Ecto neural progenitor cell (in vitro differentiated cells): Measurements from ENCODE around the gene CRYAA.
"Not testable (repeated sequence)": the region's sequence is repeated elsewhere in the genome, so short reads cannot be mapped to it uniquely, and the experiment has no call there.

Experiments
- DNase-seq: peaks from one replicate; pipeline ENCODE4 v3.0.0-alpha.2; 2018; ENCODE audit warnings: low spot score

The CRYAA gene, protein sequence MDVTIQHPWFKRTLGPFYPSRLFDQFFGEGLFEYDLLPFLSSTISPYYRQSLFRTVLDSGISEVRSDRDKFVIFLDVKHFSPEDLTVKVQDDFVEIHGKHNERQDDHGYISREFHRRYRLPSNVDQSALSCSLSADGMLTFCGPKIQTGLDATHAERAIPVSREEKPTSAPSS

DNA sequence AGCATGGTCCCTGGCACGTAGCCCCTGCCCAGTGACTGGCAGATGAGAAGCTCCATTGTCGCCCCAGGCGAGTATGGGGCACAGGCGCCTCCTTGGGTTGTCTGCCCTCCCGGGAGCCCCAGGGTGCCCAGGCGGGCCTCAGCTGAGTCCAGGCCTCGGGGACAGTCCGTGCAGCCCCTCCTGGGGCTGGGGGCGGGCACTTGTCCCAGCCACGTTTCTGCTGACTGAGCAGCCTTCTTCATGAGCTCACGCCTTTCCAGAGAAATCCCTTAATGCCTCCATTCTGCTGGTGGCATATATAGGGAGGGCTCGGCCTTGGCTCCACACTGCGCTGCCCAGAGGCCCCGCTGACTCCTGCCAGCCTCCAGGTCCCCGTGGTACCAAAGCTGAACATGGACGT, at the start of gene CRYAA:
Gene CRYAA (plus strand): TSS at position 301 of the 400 bp plus-strand sequence. CDS start 92 bp downstream, at position 393.
- not testable (repeated sequence) for DNase-seq

DNA sequence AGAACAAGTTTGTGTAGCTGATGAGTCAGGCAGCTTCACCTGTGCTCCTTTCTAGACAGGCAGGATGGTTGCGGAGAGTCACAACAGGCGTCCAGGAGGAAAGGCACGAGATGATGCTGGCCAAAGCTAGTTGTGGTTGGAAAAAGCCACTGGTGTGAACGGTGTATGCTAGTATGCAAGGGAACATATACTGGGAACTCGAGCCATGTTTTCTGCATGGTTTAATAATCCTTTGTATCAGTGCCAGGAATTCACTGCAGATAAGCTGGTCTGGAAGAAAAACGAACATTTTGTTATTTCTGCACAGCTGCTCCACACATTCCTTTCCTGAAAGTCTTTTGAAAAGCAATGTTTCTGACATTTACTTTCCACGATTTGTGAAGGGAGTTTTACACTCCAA, 38.7 kb upstream of the CRYAA start:
- not testable (repeated sequence) for DNase-seq

DNA sequence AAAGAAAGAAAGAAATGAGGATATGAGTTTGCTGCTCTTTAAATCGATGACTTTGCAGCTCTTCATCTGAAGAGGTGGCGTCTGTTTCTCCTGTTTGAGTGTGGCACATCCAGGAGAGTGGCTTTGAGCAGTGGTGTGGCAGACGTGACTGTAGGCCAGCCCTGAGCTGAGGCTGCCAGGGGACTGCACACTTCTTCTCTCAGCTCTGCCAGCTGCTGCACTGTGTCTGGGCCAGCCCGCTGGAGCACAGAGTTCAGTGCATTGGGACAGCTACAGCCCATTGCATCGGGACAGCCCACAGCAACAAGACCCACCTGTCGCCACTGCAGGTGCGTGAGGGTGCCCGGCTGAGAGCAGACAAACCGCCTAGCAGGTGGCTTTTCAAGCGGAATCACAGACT, 34.3 kb upstream of the CRYAA start:
- not testable (repeated sequence) for DNase-seq

DNA sequence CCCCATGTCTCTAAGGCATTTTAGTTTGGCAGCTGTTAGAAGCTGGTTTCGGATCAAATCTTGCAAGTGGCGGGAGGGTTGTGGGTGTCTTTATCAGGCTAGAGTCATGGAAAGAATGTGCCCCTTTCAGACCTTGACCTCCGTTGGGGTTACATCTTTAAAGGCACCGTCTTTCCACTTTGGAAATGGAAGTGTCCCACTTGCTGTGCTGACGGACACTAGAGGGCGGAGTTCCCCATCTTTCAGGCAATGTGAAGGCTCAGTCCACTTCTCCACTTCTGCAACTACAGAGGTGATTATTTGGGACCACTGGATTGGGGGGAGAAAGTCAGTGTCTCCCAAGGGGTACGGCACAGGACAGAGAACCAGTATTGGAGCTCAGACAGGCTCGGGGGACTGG, 29.9 kb upstream of the CRYAA start:
- DNase-seq, result not testable (repeated sequence)

DNA sequence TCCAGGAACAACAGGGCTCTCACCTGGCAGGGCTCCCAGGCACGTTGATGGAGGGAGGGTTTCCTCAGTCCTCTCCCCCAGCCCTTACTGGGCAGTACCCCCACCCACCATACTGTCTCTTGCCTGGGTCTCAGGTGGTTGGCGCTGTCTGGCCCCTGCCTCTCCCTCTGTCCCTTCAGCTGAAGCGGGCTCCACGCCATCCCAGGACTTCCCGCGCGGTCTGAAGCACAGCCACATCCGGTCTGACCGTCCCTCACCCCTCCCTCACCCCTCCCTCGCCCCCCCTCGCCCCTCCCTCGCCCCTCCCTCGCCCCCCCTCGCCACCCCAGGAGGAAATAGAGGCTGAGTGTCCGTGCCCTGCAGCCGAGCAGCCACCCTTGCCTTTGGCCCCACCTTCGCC, 27.4 kb upstream of the CRYAA start:
- DNase-seq, result not testable (repeated sequence)

DNA sequence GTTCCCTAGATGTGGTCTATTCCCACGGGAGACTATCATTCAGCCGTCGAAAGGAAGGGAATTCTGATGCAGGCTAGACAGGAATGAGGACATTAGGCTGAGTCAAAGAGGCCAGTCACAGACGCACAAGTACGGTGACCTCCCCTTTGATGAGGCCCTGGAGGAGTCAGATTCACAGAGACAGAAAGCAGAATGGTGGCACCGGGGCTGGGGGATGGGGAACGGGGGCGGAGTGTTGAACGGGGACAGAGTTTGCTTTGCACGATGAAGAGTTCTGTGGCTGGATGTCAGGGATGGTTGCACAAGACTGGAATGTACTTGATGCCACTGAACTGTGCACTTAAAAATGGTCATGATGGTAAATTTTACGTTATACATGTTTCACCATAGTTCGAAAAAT, 22.2 kb upstream of the CRYAA start:
- not testable (repeated sequence) for DNase-seq

DNA sequence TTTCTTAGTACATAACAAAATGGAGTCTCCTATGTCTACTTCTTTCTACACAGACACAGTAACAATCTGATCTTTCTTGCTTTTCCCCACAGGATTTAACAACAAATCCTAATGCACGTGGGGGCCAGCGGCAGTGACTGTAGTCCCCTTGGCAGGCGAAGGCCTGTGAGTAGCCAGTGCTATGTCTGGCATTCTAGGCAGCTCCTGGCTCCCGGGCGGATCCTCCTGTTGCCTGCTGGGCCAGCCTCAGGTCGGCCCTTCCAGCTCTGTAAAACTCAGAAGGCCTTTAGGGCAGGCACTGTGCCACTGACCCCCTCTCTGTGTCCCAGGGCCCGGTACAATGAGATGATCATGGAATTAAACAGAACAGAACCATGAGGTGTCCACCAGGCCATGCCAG, 20.8 kb upstream of the CRYAA start:
- not testable (repeated sequence) for DNase-seq

DNA sequence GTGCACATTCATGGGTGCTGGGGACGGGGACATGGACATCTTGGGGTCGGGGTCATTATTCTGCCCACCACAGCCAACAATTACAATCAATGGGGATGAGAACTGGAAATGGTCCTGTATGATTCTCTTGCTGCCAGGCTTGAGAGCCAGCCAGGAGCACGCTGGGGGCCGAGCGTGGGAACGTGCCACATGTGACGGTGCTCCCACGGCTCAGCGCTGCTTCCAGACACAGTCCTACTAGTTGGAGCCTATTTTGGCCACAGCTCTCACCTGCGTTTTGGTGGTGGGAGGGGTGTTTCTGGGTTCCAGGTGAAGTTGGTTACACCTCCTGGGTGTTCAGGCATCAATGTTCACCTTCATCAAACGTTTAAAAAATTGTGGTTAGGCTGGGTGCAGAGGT, 19.5 kb upstream of the CRYAA start:
- DNase-seq, result not testable (repeated sequence)

DNA sequence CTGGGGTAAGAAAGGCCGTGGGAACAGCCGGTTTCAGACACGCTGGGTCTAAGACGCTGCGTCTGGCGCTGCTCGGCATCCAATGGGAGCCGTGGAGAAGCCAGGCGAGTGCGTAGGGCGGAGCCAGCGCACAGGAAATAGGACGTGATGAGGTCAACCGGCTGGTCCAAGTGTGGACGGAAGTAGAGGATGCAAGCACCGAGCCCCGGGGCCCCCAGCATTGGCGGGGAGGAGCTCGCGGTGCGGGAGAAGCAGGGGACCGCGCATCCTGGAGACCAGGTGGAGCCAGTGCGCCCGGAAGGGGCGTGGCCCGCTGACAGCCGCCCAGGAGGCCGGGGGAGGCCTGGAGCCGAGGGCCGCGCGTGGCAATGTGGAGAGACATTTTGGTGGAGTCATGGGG, 15.2 kb upstream of the CRYAA start:
- DNase-seq, result not testable (repeated sequence)

DNA sequence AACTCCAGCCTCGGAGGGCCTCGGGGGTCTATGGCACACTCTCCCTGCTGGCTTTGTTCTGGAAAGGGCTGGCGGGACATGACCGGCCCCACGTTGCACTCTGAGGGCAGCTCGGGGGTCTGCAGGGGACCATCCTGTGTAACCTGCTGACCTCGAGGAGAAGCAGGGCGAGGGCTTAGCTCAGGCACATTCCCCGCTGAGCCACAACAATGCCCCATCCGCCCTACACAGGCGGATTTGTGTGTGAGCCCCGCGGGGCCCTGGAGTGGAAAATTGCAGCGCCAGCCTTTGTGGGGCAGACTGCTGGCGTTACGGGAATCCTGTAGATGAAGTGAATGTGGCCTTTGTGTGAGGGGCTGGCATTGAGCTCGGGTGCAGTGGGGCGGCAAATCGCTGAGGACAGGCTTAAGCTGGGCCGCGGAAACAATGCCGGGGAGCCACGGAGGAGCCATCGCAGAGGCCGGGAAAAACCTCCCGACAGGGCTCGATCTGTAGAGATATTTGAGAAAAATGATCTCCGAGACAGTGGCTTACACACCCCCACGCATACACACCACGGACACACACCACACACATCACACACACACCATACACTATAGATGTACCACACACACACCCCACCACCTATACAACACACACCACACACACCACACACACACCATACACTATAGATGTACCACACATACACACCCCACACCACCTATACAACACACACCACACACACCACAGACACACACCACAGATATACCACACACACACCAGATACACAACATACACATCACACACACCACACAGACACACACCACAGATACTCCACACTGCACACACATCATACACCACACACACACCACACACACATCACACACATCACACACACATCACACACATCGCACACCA, 9.3 kb upstream of the CRYAA start:
- DNase-seq, result not testable (repeated sequence)

DNA sequence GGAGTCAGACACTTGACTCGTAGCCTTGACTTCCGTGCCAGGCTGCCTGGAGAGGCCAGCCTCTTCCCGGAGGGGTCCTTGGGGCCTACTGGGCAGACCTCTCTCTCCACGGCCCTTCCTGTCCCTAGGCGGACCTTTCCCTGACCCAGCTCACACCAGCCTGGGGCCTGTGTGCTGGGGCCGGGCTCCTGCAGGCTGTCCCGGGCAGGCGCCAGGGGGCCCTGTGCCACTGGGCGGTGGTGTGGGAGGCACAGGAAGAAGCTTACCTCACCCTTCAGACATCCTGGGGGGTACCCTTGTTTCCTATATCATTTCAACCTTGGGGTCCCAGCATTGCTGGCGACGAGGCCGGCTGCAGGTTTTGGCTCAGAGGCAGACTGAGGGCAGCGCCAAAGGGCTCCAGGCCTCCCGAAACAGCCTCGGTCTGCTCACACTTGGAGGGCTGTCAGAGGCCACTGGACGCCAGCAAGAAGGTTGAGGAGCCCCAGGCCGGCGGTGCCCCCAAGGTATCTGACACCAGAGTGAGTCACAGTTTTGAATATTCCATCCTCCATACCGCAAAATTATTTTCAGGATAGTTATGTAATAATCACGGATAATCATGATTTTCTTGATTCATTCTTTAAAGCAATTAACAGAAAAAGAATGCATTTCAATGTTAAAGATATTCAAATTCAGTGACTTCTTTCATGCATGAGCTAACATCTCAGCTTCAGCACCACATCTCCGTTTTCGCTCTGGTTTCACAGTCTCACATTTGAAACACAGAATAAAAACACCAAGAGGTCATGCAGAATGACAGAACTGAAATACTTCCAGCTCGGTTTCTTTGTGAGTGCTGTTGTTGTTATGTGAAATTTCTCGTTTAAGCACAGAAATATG, 6.7 kb upstream of the CRYAA start:
- not testable (repeated sequence) for DNase-seq

DNA sequence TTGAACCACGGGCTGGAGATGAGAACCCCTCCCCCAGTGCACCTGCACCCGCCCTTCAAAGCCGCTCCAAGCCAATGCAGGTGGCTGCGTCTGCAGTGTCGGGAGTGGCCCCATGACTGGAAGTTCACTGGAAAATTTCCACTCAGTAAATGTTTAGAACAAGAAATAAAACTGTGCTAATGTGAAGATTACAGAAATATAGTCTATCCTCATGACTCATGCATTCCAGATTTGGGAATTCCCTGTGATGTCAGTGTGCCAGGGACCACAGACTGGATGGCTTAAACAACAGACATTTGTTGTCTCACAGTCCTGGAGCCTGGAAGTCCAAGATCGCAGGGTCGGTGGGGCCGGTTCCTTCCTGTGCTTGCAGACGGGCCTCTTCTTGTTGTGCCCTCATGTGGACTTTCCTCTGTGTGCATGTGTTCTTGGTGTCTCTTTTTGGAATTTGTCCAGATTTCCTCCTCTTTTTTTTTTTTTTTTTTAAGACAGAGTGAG, 6.1 kb upstream of the CRYAA start:
- not testable (repeated sequence) for DNase-seq

DNA sequence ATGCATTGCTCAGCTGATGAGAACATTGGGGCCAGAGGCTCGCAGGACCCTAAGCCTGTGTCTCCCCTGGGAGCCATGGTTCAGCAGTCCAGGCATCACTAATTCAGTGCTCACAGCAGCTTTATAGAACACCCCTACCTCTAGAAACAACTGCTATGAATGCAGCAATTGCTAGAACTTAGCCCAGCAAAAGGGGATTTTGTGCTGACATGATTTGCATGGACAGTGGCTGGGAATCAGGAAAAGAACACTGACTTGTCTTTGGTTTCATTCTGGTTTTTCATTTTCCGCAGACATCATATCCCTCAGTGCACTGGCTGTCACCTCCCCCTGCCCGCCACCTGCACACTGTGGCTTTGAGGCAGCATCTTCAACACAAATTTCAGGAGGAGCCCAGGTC, 4.0 kb upstream of the CRYAA start:
- DNase-seq, result not testable (repeated sequence)

DNA sequence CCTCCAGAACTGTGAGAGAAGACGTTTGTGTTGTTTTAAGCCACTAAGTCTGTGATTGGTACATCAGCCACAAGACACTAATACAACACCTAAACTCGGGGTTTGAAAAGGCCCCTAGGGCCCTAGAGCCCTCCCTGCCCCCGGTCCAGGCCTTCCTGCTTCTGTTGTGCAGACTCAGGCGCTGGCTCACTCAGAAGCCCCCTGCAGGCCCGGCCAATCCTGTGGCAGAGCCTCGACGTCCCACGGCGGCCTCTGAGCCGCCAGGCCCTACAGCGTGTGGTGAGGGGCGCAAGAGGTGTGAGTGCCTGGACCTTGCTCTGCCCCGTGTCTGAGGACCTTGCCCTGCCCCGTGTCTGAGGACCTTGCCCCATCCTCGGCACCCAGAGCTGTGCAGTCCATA, 3.1 kb upstream of the CRYAA start:
- not testable (repeated sequence) for DNase-seq

DNA sequence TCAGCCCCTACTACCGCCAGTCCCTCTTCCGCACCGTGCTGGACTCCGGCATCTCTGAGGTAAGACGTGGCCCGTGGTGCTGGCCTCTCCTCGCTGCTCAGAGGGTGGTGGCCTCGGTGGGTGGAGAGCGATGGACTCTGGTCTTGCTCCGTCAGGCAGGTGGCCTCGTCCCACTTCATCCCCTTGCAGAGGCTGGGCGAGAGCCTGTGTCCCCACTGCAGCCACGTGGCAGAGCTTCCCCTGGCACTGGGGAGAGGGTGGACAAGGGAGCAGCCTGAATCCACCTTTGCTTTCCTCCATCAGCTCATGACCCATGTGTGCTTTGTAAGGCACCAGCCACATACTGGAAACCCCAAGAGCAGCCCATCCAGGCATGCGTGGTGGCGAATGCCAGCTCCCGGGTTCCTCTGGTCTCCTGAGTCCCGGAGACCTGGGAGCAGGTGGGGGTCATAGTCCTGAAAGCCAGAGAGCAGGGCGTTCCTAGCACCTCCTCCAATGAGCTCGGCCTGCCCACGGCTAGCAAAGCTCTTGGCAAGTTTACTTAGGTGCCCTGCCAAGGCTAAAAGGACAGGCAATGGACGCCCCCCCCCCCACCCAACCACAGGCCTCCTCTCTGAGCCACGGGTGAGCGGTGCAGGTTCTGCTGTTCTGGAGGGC, 550 bp downstream of the CRYAA start:
- DNase-seq, result not testable (repeated sequence)

DNA sequence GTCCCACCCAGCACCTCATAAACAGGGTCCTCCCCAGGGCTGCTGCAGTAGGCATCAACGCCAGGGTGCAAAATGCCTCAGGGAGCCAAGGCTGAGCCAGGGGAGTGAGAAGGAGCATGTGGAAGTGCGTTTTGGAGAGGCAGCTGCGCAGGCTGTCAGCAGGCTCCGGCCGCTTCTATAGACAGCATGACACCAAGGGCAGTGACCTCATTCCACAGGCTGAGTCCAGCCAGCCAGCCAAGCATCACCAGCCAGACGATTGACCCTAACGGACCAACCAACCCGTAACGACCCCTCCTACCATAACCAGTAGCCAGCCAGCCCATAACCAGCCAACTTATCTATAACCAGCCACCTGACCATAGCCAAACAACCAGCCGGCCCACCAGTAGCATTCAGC, 1.1 kb downstream of the CRYAA start:
- not testable (repeated sequence) for DNase-seq

DNA sequence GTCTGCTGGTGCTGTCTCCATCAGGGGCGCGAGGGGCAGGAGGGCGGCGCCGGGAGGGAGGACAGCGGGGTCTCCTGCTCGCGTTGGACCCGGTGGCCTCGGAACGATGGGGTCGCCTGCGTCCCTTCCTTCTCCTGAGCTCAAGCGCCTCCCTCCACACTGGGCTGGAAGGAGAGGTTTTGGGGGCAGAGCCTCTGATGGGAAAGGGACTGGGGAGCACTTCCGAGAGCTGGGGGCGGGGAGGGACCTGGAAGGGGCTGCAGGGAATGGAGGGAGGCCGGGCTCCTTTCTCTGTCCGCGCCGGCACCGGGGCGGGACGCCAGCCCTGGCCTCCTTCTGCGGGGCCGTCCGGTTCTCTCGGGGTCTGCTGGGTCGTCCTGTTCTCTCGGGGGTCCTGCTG, 4.0 kb downstream of the CRYAA start:
- not testable (repeated sequence) for DNase-seq

DNA sequence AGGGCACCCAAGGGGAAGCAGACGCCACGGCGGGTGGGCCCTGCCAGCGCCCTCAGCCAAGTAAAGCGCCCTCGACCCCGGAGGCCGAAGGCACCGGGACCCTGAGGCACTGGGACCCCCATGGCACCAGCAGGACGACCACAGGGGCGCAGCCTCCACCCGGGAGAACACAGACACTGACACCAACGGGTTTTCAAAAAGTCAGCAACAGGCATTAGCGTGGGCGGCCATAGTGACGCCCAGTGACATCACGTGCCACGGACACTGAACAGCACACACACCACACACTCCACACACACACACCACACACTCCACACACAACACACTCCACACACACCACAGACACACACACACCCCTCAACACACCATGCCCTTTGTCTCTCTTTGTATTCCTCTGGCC, 4.6 kb downstream of the CRYAA start:
- not testable (repeated sequence) for DNase-seq

DNA sequence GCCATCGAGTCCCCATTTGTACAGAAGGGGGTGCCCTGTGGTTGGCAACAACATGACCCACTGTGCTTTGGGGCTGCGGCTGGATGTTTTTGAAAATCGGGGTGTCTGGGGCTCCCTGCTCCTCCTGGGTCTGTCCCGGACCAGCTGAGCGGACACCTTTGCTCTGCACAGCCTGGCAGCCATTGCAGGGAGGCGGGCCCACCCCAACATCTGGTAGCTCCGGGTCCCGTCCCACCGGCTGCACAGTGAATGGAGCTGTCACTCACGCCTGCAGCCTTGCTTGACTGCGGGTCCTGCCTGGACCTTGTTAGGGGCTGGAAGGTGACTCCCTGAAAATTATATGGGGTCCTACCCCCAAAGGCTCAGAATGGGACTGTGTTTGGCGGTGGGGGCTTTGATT, 5.1 kb downstream of the CRYAA start:
- not testable (repeated sequence) for DNase-seq

DNA sequence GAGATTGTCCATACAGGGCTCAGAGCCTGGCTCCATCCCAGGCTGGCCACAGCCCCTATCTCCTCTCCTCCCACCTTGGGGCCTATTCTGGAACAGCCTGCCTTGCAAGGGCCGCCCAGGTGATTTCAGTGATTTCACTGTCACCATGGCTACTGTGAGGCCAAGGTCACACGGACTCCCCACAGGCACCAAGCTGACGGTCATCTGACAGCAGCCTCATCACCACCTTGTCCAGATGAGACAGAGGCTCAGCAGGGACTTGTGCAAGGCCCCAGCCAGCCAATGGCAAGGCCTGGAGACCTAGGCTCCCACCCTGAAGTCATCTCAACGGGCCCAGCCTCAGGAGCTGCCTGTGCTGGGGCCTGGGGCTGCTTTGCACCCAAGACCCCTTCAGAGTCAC, 6.2 kb downstream of the CRYAA start:
- not testable (repeated sequence) for DNase-seq

DNA sequence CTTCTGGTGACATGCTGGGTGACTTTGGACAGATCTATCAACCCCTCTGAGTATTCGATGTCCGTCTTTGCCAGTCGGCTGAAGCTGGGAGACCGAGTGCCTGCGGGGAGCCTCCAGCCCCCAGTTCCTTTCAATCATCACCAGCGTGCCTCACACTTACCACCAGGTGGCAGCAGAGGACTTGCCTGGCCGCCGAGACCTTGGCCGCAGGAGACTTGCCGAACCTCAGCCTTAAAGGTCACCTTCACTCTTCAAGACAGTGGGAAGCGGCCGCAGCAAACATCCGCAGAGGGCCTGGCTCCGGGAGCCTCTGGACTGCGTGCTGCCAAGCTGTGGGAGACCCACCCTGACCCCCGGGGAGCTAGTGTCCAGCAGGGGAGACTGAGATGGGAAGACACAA, 7.8 kb downstream of the CRYAA start:
- not testable (repeated sequence) for DNase-seq
